Astrocyte of the cerebellum (primary cell): ENCODE data around the gene MTG2.

ENCODE experiments used
- DNase-seq: peaks from one replicate; pipeline ENCODE4 v3.0.0-alpha.2; 2011; ENCODE audit warnings: low read depth
- H3K4me3 ChIP-seq: 2 replicates; pipeline ENCODE4 v1.5.1; 2011; ENCODE audit warnings: mild to moderate bottlenecking, low read depth, low read length, moderate library complexity
- in situ Hi-C: cut with HindIII; loops from 2 replicates; pipeline ENCODE4 v1.10.0; 2017; ENCODE audit warnings: low sequenced_read_pairs
- TF ChIP-seq, protein P1 (sequence below): IDR thresholded peaks from 2 replicates; pipeline ENCODE4 v1.5.1; 2012; ENCODE audit warnings: low read length, low read depth, moderate library complexity, mild to moderate bottlenecking; ENCODE audit errors: missing control alignments

The MTG2 gene

GRCh38 chr20:62136283-62137091 lies 46.3 kb upstream of the MTG2 start:
- TF ChIP-seq, protein P1, sequence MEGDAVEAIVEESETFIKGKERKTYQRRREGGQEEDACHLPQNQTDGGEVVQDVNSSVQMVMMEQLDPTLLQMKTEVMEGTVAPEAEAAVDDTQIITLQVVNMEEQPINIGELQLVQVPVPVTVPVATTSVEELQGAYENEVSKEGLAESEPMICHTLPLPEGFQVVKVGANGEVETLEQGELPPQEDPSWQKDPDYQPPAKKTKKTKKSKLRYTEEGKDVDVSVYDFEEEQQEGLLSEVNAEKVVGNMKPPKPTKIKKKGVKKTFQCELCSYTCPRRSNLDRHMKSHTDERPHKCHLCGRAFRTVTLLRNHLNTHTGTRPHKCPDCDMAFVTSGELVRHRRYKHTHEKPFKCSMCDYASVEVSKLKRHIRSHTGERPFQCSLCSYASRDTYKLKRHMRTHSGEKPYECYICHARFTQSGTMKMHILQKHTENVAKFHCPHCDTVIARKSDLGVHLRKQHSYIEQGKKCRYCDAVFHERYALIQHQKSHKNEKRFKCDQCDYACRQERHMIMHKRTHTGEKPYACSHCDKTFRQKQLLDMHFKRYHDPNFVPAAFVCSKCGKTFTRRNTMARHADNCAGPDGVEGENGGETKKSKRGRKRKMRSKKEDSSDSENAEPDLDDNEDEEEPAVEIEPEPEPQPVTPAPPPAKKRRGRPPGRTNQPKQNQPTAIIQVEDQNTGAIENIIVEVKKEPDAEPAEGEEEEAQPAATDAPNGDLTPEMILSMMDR: peak; percentile 94
- DNase-seq: no peak

GRCh38 chr20:62137092-62137384 lies 45.8 kb upstream of the MTG2 start:
- in situ Hi-C loops: no loop called here

More at GRCh38 chr20:62136283-62137091, 46.3 kb upstream of the MTG2 start:
- in situ Hi-C loops: no loop called here
- H3K4me3 ChIP-seq: no peak overlapping the region

DNA sequence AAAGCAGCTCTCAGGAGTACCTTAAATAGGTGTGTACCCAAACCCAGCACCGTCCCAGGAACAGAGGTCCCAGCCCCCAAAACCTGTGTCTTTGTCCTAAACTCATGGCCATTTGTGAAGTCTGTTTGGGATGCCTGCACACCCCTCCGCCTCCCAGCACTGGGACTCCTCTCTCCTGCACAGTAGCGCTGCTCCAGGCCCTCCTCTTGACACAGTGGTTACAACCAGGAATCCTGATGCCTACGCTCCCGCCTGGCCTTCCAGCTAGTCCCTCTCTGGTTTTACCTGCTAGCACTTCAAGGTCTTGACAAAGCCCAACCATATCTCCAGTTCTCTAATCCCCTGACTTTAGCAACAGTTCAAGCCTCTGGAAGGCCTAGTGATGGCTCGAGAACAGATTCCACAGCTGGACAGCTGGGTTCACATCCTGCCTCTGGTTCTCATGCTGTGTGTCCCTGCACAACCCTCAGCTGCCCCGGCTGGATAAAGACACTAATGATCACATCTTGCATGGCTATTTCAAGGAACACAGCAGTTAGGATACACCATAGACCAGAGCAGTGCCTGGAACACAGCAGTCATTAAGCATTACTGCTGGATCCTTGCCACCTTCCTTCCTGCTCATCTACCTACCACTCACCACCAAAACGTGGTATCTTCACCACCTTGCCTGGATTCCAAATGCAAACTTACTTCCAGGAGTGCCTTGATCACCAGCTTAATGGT lies 45.2 kb upstream of the MTG2 start:
- in situ Hi-C loops: no loop called here
- no peak overlapping the region for H3K4me3 ChIP-seq
- TF ChIP-seq, protein P1: no peak
- DNase-seq: no peak

More at GRCh38 chr20:62137092-62137384, 45.8 kb upstream of the MTG2 start:
- no peak overlapping the region for H3K4me3 ChIP-seq
- TF ChIP-seq, protein P1: no peak
- no peak for DNase-seq

GRCh38 chr20:62138204-62138543 lies 44.7 kb upstream of the MTG2 start:
- H3K4me3 ChIP-seq: no peak overlapping the region
- DNase-seq: no peak
- TF ChIP-seq, protein P1: no peak
- in situ Hi-C loops: no loop called here

- TF ChIP-seq, protein P1: no peak
- no peak overlapping the region for H3K4me3 ChIP-seq
- DNase-seq: no peak
- in situ Hi-C loops: no loop called here
Observed at GRCh38 chr20:62138912-62139311, 43.9 kb upstream of the MTG2 start.

DNA sequence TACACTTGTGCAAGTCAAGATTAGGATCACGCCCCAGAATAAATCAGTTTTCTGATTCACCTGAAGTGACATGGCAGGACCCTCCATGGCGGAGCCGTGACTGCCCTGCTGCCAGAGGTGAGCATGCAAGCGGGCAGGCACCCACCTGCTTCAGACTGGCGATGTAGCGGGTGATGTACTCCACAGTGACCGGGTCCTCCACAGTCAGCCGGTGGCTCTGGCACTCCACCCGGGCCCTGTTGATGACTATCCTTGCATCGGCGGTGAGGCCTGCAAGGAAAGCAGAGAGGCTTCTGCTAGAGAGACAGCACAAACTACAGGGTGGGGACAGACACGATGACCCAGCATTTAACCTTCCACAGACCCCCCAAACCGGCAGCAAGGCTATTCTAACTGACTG lies 43.2 kb upstream of the MTG2 start:
- no peak for DNase-seq
- TF ChIP-seq, protein P1: no peak
- in situ Hi-C loops: no loop called here
- H3K4me3 ChIP-seq: no peak overlapping the region
